HepG2 (cell line): ENCODE results near the gene KNL1. TPM values are rescaled to one million over a fixed set of nuclear protein-coding genes. Genes with fewer than 3 reads are reported as not detected.

Experiments used
- ATM ChIP-seq: fragments of 450-650 bp; IDR thresholded peaks from 2 replicates; pipeline ENCODE4 v1.7.1; 2017; ENCODE audit warnings: mild to moderate bottlenecking, borderline replicate concordance
- CREM ChIP-seq, 2 experiments: sonication (generic) in 1 of 2; formaldehyde crosslinking in 1 of 2; IDR thresholded peaks; 2 replicates each; pipeline versions ENCODE4 v1.4.0 to v1.6.1; 2016 to 2020; ENCODE audit warnings: antibody characterized with exemption in 1 of 2, mild to moderate bottlenecking in 1 of 2, missing genetic modification reagents in 1 of 2
- FIP1L1 ChIP-seq: fragments of 200-400 bp; formaldehyde crosslinking; IDR thresholded peaks from 2 replicates; pipeline ENCODE4 v1.6.1; 2018; ENCODE audit warnings: low read depth, mild to moderate bottlenecking, low read length, moderate library complexity, borderline replicate concordance; ENCODE audit not compliant: insufficient read depth
- FLYWCH1 ChIP-seq: sonication (generic); formaldehyde crosslinking; IDR thresholded peaks from 2 replicates; pipeline ENCODE4 v1.8.1; 2023; ENCODE audit warnings: mild to moderate bottlenecking, missing genetic modification reagents
- HDAC6 ChIP-seq: fragments of 200-600 bp; sonication (generic); IDR thresholded peaks from 2 replicates; pipeline ENCODE4 v1.7.0; 2017; ENCODE audit warnings: mild to moderate bottlenecking, antibody characterized with exemption, low read length, low read depth
- KLF11 ChIP-seq: IDR thresholded peaks from 2 replicates; pipeline ENCODE4 v1.6.1; 2016; ENCODE audit warnings: missing compliant biosample characterization
- KLF6 ChIP-seq: IDR thresholded peaks from 2 replicates; pipeline ENCODE4 v1.8.0; 2016; ENCODE audit warnings: missing biosample characterization, missing genetic modification reagents
- MATR3 ChIP-seq: sonication (generic); formaldehyde crosslinking; IDR thresholded peaks from 2 replicates; pipeline ENCODE4 v1.4.0; 2020; ENCODE audit warnings: missing genetic modification reagents
- MZF1 ChIP-seq: sonication (generic); formaldehyde crosslinking; IDR thresholded peaks from 2 replicates; pipeline ENCODE4 v1.8.1; 2023; ENCODE audit warnings: mild to moderate bottlenecking, missing genetic modification reagents, borderline replicate concordance
- NPAS2 ChIP-seq: sonication (generic); formaldehyde crosslinking; IDR thresholded peaks from 2 replicates; pipeline ENCODE4 v1.8.0; 2022; ENCODE audit warnings: mild to moderate bottlenecking, missing genetic modification reagents, borderline replicate concordance
- PAX8 ChIP-seq: sonication (generic); formaldehyde crosslinking; IDR thresholded peaks from 2 replicates; pipeline ENCODE4 v1.8.0; 2022; ENCODE audit warnings: mild to moderate bottlenecking, missing genetic modification reagents, borderline replicate concordance
- RBM22 ChIP-seq: fragments of 200-400 bp; formaldehyde crosslinking; optimal IDR thresholded peaks from 2 replicates; pipeline ENCODE3; 2017; ENCODE audit warnings: mild to moderate bottlenecking, low read length, moderate library complexity
- REL ChIP-seq: sonication (generic); formaldehyde crosslinking; conservative IDR thresholded peaks from 2 replicates; pipeline ENCODE4 v1.8.0; 2022; ENCODE audit warnings: mild to moderate bottlenecking, missing genetic modification reagents, moderate library complexity
- SMAD1 ChIP-seq: sonication (generic); formaldehyde crosslinking; IDR thresholded peaks from 2 replicates; pipeline ENCODE4 v1.4.0; 2020; ENCODE audit warnings: missing genetic modification reagents, low read depth, mild to moderate bottlenecking, borderline replicate concordance
- SNRNP70 ChIP-seq: fragments of 200-400 bp; formaldehyde crosslinking; IDR thresholded peaks from 2 replicates; pipeline ENCODE4 v1.6.1; 2017; ENCODE audit warnings: mild to moderate bottlenecking, low read depth, low read length, moderate library complexity
- SP4 ChIP-seq: sonication (generic); formaldehyde crosslinking; IDR thresholded peaks from 2 replicates; pipeline ENCODE4 v1.8.1; 2023; ENCODE audit warnings: mild to moderate bottlenecking, missing genetic modification reagents
- TAF1 ChIP-seq: sonication (generic); formaldehyde crosslinking; IDR thresholded peaks from 2 replicates; pipeline ENCODE4 v1.4.0; 2020; ENCODE audit warnings: missing genetic modification reagents
- TAF15 ChIP-seq: fragments of 200-400 bp; formaldehyde crosslinking; IDR thresholded peaks from one replicate; pipeline ENCODE4 v1.6.1; 2018; ENCODE audit warnings: mild to moderate bottlenecking, low read depth, low read length; ENCODE audit not compliant: poor library complexity, severe bottlenecking
- ZNF224 ChIP-seq: sonication (generic); formaldehyde crosslinking; IDR thresholded peaks from 2 replicates; pipeline ENCODE4 v1.5.0; 2020; ENCODE audit warnings: mild to moderate bottlenecking, missing genetic modification reagents
- ZNF335 ChIP-seq: sonication (generic); formaldehyde crosslinking; IDR thresholded peaks from 2 replicates; pipeline ENCODE4 v1.4.0; 2020; ENCODE audit warnings: missing genetic modification reagents
- ZNF550 ChIP-seq: sonication (generic); formaldehyde crosslinking; IDR thresholded peaks from 2 replicates; pipeline ENCODE4 v1.4.0; 2020; ENCODE audit warnings: mild to moderate bottlenecking, missing genetic modification reagents, borderline replicate concordance
- ZNF777 ChIP-seq: sonication (generic); formaldehyde crosslinking; IDR thresholded peaks from 2 replicates; pipeline ENCODE4 v1.4.0; 2020; ENCODE audit warnings: missing genetic modification reagents
- ZSCAN22 ChIP-seq: sonication (generic); formaldehyde crosslinking; IDR thresholded peaks from 2 replicates; pipeline ENCODE4 v1.4.0; 2020; ENCODE audit warnings: mild to moderate bottlenecking, missing genetic modification reagents
- polyA plus RNA-seq, 8 experiments: library from polyadenylated mRNA; depleted of rRNA in 3 of 8; stranded (reverse) in 7 of 8; unstranded in 1 of 8; fragments of >200 nt; fragmentation: Illumina TruSeq in 4 of 8; extraction: Trizol in 4 of 8; gene quantifications; 2 replicates each; pipeline versions ENCODE4 v1.2.1 to v1.2.3, GENCODE V29; 2011 to 2016; ENCODE audit warnings: low read depth in 4 of 8, missing spikeins in 1 of 8, mixed read lengths in 1 of 8; ENCODE audit not compliant: insufficient read depth in 1 of 8
- total RNA-seq, 5 experiments: library from RNA; depleted of rRNA; stranded (reverse); fragments of >200 nt; fragmentation: Illumina TruSeq; extraction: Trizol; gene quantifications; 2 replicates each; pipeline ENCODE4 v1.2.3, GENCODE V29; 2016; ENCODE audit warnings: low read depth in 1 of 5
- TF ChIP-seq, protein P1 (sequence below): sonication (generic); formaldehyde crosslinking; IDR thresholded peaks from 2 replicates; pipeline ENCODE4 v1.4.0; 2020; ENCODE audit warnings: mild to moderate bottlenecking, low read depth, missing genetic modification reagents
- TF ChIP-seq, protein P2 (sequence below): sonication (generic); formaldehyde crosslinking; IDR thresholded peaks from 2 replicates; pipeline ENCODE4 v1.8.0; 2022; ENCODE audit warnings: mild to moderate bottlenecking, missing genetic modification reagents; ENCODE audit not compliant: insufficient replicate concordance
- TF ChIP-seq, protein P3 (sequence below): sonication (generic); formaldehyde crosslinking; IDR thresholded peaks from 2 replicates; pipeline ENCODE4 v1.5.0; 2020; ENCODE audit warnings: missing genetic modification reagents

The KNL1 gene
- total and polyA plus RNA-seq, 2 of the 13 experiments (the other 11 are each of a cell fraction or from before 2014, with no cell fraction given) = 8.0 to 21.4 TPM

DNA sequence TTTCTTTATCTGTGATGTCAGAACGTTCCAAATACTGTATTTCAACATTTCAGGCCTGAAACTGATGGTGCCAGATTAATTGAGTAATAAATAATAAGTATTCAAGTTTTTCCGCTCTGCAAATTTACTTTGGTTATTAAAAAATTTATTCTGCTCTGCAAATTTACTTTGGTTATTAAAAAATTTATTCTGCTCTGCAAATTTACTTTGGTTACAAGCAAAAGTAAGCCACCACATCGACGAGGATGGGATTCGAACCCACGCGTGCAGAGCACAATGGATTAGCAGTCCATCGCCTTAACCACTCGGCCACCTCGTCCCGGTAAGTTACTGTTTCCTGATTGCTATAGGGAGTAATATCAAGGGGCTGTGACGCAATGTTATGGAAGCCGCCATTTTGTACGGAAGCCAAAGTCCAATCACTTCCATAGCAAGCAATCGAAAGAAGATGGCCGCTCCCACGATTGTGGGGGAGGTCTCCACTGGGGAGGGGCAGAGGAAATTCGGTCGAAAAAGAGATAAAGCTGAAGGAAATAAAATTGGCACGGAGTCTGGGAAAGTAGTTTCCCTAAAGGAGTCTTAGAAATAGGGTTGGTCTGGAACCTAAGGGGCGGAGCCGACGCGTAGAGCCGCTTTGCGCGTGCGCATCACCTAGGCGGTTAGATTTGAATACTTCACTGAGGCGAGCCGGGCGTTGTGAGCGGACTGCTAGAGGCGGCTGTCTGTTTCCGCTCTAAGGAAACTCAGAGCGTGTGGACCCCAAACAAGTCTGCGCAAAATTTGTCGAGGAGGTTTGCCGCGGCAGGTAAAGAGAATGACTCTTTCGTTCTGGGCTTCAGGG lies at the start of gene KNL1 (continued):
- TF ChIP-seq HDAC6 (no peak), ZNF777 (peak; percentile 37; the same call in 1 of the 2 replicates), ZNF335 (CRISPR knock-in tag) (peak; percentile 81; the same call in 1 of the 2 replicates), FIP1L1 (no peak), MZF1 (CRISPR knock-in tag) (no peak), MATR3 (no peak), REL (no peak), ATM (no peak), ZNF550 (no peak), TAF1 (CRISPR knock-in tag) (peak; percentile 53; the same call in 1 of the 2 replicates), FLYWCH1 (CRISPR knock-in tag) (no peak), ZSCAN22 (no peak), RBM22 (peak; percentile 93), PAX8 (CRISPR knock-in tag) (no peak), KLF6 (CRISPR knock-in tag) (no peak), SMAD1 (CRISPR knock-in tag) (no peak), CREM (IDR thresholded peaks at IDR 0.05) (peak; percentile 92), CREM (CRISPR knock-in tag; IDR thresholded peaks at IDR 0.05) (no peak), KLF11 (no peak), SP4 (CRISPR knock-in tag) (peak; percentile 68), TAF15 (no peak), SNRNP70 (no peak), NPAS2 (CRISPR knock-in tag) (no peak), ZNF224 (CRISPR knock-in tag) (no peak; the same call in 1 of the 2 replicates)
- TF ChIP-seq, protein P1, sequence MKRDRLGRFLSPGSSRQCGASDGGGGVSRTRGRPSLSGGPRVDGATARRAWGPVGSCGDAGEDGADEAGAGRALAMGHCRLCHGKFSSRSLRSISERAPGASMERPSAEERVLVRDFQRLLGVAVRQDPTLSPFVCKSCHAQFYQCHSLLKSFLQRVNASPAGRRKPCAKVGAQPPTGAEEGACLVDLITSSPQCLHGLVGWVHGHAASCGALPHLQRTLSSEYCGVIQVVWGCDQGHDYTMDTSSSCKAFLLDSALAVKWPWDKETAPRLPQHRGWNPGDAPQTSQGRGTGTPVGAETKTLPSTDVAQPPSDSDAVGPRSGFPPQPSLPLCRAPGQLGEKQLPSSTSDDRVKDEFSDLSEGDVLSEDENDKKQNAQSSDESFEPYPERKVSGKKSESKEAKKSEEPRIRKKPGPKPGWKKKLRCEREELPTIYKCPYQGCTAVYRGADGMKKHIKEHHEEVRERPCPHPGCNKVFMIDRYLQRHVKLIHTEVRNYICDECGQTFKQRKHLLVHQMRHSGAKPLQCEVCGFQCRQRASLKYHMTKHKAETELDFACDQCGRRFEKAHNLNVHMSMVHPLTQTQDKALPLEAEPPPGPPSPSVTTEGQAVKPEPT (CRISPR knock-in tag) = no peak
- TF ChIP-seq, protein P2, sequence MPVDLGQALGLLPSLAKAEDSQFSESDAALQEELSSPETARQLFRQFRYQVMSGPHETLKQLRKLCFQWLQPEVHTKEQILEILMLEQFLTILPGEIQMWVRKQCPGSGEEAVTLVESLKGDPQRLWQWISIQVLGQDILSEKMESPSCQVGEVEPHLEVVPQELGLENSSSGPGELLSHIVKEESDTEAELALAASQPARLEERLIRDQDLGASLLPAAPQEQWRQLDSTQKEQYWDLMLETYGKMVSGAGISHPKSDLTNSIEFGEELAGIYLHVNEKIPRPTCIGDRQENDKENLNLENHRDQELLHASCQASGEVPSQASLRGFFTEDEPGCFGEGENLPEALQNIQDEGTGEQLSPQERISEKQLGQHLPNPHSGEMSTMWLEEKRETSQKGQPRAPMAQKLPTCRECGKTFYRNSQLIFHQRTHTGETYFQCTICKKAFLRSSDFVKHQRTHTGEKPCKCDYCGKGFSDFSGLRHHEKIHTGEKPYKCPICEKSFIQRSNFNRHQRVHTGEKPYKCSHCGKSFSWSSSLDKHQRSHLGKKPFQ (CRISPR knock-in tag) = no peak
- TF ChIP-seq, protein P3, sequence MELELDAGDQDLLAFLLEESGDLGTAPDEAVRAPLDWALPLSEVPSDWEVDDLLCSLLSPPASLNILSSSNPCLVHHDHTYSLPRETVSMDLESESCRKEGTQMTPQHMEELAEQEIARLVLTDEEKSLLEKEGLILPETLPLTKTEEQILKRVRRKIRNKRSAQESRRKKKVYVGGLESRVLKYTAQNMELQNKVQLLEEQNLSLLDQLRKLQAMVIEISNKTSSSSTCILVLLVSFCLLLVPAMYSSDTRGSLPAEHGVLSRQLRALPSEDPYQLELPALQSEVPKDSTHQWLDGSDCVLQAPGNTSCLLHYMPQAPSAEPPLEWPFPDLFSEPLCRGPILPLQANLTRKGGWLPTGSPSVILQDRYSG = no peak
